Type B pancreatic cell (in vitro differentiated cells): ENCODE results near the gene TBCE. TPM values are rescaled to one million over a fixed set of nuclear protein-coding genes. Genes with fewer than 3 reads are reported as not detected.

ENCODE experiments used
- DNase-seq: peaks from one replicate; pipeline ENCODE4 v3.0.0; 2021; ENCODE audit warnings: mixed read lengths; ENCODE audit not compliant: unreplicated experiment; ENCODE audit errors: extremely low spot score
- H3K27ac Mint-ChIP-seq: 2 replicates; pipeline ENCODE4 v1.8.0; 2021; ENCODE audit warnings: mild to moderate bottlenecking, mixed read lengths
- H3K27me3 Mint-ChIP-seq: 2 replicates; pipeline ENCODE4 v1.8.0; 2021; ENCODE audit warnings: mixed read lengths
- H3K36me3 Mint-ChIP-seq: 2 replicates; pipeline ENCODE4 v1.8.0; 2021; ENCODE audit warnings: mixed read lengths
- H3K4me1 Mint-ChIP-seq: one replicate; pipeline ENCODE4 v1.8.0; 2021; ENCODE audit warnings: mixed read lengths; ENCODE audit not compliant: unreplicated experiment
- H3K4me3 Mint-ChIP-seq: 2 replicates; pipeline ENCODE4 v1.8.0; 2021; ENCODE audit warnings: mild to moderate bottlenecking, mixed read lengths
- H3K9me3 Mint-ChIP-seq: 2 replicates; pipeline ENCODE4 v1.8.0; 2021; ENCODE audit warnings: mixed read lengths
- total RNA-seq: library from RNA; stranded (reverse); gene quantifications from 2 replicates; pipeline ENCODE4 v1.2.1, GENCODE V29; 2021; ENCODE audit warnings: low replicate concordance
- TF ChIP-seq, protein P1 (sequence below): fragments of 200-600 bp; sonication (generic); conservative IDR thresholded peaks from 2 replicates; pipeline ENCODE4 v1.5.0; 2021; ENCODE audit warnings: antibody characterized with exemption, mild to moderate bottlenecking

TBCE gene
- total RNA-seq, 1 donor from 2014 or later: 30.3 TPM

DNA sequence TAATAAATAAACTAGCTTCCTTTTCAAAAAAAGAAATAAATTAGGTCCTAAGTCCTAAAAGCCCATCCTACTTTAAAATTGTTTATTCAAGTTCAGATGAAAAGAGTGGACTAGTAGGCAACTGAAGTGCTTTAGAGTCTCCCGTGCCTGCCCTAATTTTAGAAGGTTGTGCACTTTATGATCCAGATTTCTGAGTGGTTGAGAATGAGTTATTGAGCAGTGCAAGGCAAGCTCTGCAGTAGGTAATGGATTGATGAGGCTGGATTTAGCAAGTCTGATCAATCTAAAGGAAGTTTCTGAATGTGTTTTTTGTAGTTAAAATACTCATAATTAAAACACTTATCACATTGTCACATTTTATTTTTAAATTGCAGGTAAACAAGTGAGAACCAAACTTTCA lies 25.9 kb upstream of the TBCE start:
- H3K9me3 Mint-ChIP-seq: no peaks in the 10 kb centered on the region

GRCh38 chr1:235342039-235342438 lies 25.2 kb upstream of the TBCE start:
- H3K27me3 Mint-ChIP-seq: no peaks in the 10 kb centered on the region
- H3K4me3 Mint-ChIP-seq: no peak overlapping the region
- TF ChIP-seq, protein P1, sequence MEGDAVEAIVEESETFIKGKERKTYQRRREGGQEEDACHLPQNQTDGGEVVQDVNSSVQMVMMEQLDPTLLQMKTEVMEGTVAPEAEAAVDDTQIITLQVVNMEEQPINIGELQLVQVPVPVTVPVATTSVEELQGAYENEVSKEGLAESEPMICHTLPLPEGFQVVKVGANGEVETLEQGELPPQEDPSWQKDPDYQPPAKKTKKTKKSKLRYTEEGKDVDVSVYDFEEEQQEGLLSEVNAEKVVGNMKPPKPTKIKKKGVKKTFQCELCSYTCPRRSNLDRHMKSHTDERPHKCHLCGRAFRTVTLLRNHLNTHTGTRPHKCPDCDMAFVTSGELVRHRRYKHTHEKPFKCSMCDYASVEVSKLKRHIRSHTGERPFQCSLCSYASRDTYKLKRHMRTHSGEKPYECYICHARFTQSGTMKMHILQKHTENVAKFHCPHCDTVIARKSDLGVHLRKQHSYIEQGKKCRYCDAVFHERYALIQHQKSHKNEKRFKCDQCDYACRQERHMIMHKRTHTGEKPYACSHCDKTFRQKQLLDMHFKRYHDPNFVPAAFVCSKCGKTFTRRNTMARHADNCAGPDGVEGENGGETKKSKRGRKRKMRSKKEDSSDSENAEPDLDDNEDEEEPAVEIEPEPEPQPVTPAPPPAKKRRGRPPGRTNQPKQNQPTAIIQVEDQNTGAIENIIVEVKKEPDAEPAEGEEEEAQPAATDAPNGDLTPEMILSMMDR: no peak
- H3K27ac Mint-ChIP-seq: no peak overlapping the region
- H3K4me1 Mint-ChIP-seq: peaks cover 1% of the 10 kb centered on the region
- DNase-seq: no peak
- H3K36me3 Mint-ChIP-seq: peaks cover 25% of the 10 kb centered on the region
- H3K9me3 Mint-ChIP-seq: no peaks in the 10 kb centered on the region

More for the DNA sequence above, 25.9 kb upstream of the TBCE start:
- Mint-ChIP-seq H3K27me3 (no peaks in the 10 kb centered on the region), H3K36me3 (peaks cover 25% of the 10 kb centered on the region), H3K27ac (no peak overlapping the region), H3K4me1 (peaks cover 4% of the 10 kb centered on the region), H3K4me3 (no peak overlapping the region)
- no peak for DNase-seq
- TF ChIP-seq, protein P1: no peak

DNA sequence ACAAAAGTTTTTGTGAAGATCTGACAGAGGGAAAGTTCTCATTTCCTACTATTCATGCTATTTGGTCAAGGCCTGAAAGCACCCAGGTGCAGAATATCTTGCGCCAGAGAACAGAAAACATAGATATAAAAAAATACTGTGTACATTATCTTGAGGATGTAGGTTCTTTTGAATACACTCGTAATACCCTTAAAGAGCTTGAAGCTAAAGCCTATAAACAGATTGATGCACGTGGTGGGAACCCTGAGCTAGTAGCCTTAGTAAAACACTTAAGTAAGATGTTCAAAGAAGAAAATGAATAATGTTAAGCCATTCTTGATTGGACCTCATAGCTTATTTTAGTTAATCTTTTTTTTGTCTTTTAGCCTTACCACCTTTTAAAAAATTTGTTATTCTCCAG lies 24.8 kb upstream of the TBCE start:
- H3K27ac Mint-ChIP-seq: no peak overlapping the region
- TF ChIP-seq, protein P1: no peak
- no peaks in the 10 kb centered on the region for H3K27me3 Mint-ChIP-seq
- H3K9me3 Mint-ChIP-seq: no peaks in the 10 kb centered on the region
- peaks cover 25% of the 10 kb centered on the region for H3K36me3 Mint-ChIP-seq
- no peaks in the 10 kb centered on the region for H3K4me1 Mint-ChIP-seq
- DNase-seq: no peak
- no peak overlapping the region for H3K4me3 Mint-ChIP-seq

- DNase-seq: no peak
- H3K4me3 Mint-ChIP-seq: no peak overlapping the region
- no peaks in the 10 kb centered on the region for H3K9me3 Mint-ChIP-seq
- H3K27me3 Mint-ChIP-seq: no peaks in the 10 kb centered on the region
- no peaks in the 10 kb centered on the region for H3K4me1 Mint-ChIP-seq
- TF ChIP-seq, protein P1: no peak
- H3K27ac Mint-ChIP-seq: no peak overlapping the region
- peaks cover 25% of the 10 kb centered on the region for H3K36me3 Mint-ChIP-seq
These were observed 23.5 kb upstream of the TBCE start for GRCh38 chr1:235343726-235344125.

- DNase-seq: no peak
- no peaks in the 10 kb centered on the region for H3K9me3 Mint-ChIP-seq
- H3K27me3 Mint-ChIP-seq: no peaks in the 10 kb centered on the region
- TF ChIP-seq, protein P1: no peak
- no peaks in the 10 kb centered on the region for H3K4me1 Mint-ChIP-seq
- no peak overlapping the region for H3K27ac Mint-ChIP-seq
- H3K4me3 Mint-ChIP-seq: no peak overlapping the region
- no peaks in the 10 kb centered on the region for H3K36me3 Mint-ChIP-seq
These were observed 15.8 kb upstream of the TBCE start for GRCh38 chr1:235351441-235351840.

DNA sequence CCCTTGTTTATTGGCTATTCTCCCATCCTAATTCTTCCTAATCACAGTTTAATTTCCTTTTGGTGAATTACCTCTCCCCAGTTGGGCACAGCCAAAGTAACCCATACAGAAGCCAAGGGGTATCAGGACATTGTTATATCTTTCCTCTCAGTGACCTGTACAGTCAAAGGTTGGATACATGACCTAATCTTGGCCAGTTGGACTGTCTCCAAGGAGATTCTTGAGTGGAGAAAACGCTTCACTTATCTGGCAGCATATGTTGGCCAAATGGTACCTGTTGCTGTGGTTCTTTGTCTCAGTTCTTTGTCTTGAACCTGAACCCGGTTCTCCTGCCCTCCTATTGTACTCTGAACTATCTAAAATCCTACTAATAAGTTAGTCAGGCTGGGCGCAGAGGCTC lies 15.3 kb upstream of the TBCE start:
- Mint-ChIP-seq H3K4me1 (no peaks in the 10 kb centered on the region), H3K4me3 (no peak overlapping the region), H3K9me3 (no peaks in the 10 kb centered on the region), H3K27me3 (no peaks in the 10 kb centered on the region), H3K36me3 (no peaks in the 10 kb centered on the region), H3K27ac (no peak overlapping the region)
- TF ChIP-seq, protein P1: no peak
- no peak for DNase-seq
